NCI-H1417 treated with DMSO at 0.1 percent for 48 hours (cell line): Measurements from ENCODE around the gene TSPO.
"Not testable (repeated sequence)": the region's sequence is repeated elsewhere in the genome, so short reads cannot be mapped to it uniquely, and the experiment has no call there.

Experiments
- DNase-seq: peaks from one replicate; lab custom pipeline; 2025; lab: John Stamatoyannopoulos, UW

The TSPO gene

GRCh38 chr22:43151251-43152002 lies at the start of gene TSPO:
Gene TSPO (plus strand): TSS chr22:43151559. CDS start chr22:43159239, 7,680 bp downstream.
- DNase-seq = no peak

- DNase-seq = not testable (repeated sequence)
Measured at GRCh38 chr22:43104056-43104625, 47.2 kb upstream of the TSPO start.

- DNase-seq = not testable (repeated sequence)
Measured at GRCh38 chr22:43104950-43105349, 46.4 kb upstream of the TSPO start.

GRCh38 chr22:43106302-43106701 lies 45.1 kb upstream of the TSPO start:
- DNase-seq = no peak

- DNase-seq = no peak
Measured at GRCh38 chr22:43109511-43109910, 41.8 kb upstream of the TSPO start.

GRCh38 chr22:43109921-43110443 lies 41.4 kb upstream of the TSPO start:
- no peak for DNase-seq

- DNase-seq = no peak
Measured at GRCh38 chr22:43110444-43110926, 40.9 kb upstream of the TSPO start, which contains the start of gene BIK. Gene BIK (plus strand): TSS chr22:43110750. CDS start chr22:43124023, 13,273 bp downstream.

GRCh38 chr22:43110927-43111623 lies 40.3 kb upstream of the TSPO start:
- no peak for DNase-seq

- DNase-seq = no peak
Measured at GRCh38 chr22:43113526-43114251, 37.7 kb upstream of the TSPO start.

GRCh38 chr22:43114958-43115357 lies 36.4 kb upstream of the TSPO start:
- no peak for DNase-seq

GRCh38 chr22:43116932-43117331 lies 34.4 kb upstream of the TSPO start:
- no peak for DNase-seq

GRCh38 chr22:43118024-43118849 lies 33.1 kb upstream of the TSPO start:
- DNase-seq = no peak

GRCh38 chr22:43118953-43119458 lies 32.4 kb upstream of the TSPO start:
- no peak for DNase-seq

GRCh38 chr22:43126501-43127165 lies 24.7 kb upstream of the TSPO start:
- no peak for DNase-seq

GRCh38 chr22:43127166-43127908 lies 24.0 kb upstream of the TSPO start:
- DNase-seq = no peak

- no peak for DNase-seq
Measured at GRCh38 chr22:43128116-43128515, 23.2 kb upstream of the TSPO start.

GRCh38 chr22:43128928-43129424 lies 22.4 kb upstream of the TSPO start:
- DNase-seq = no peak

- no peak for DNase-seq
Measured at GRCh38 chr22:43129426-43130425, 21.6 kb upstream of the TSPO start.
